Measurements from ENCODE around the gene BICD1. TPM values are rescaled to one million over a fixed set of nuclear protein-coding genes. Genes with fewer than 3 reads are reported as not detected.

Gene BICD1
- polyA plus RNA-seq, result 1 to 10 TPM; 1.3 to 4.1 (median 2.4) TPM

DNA sequence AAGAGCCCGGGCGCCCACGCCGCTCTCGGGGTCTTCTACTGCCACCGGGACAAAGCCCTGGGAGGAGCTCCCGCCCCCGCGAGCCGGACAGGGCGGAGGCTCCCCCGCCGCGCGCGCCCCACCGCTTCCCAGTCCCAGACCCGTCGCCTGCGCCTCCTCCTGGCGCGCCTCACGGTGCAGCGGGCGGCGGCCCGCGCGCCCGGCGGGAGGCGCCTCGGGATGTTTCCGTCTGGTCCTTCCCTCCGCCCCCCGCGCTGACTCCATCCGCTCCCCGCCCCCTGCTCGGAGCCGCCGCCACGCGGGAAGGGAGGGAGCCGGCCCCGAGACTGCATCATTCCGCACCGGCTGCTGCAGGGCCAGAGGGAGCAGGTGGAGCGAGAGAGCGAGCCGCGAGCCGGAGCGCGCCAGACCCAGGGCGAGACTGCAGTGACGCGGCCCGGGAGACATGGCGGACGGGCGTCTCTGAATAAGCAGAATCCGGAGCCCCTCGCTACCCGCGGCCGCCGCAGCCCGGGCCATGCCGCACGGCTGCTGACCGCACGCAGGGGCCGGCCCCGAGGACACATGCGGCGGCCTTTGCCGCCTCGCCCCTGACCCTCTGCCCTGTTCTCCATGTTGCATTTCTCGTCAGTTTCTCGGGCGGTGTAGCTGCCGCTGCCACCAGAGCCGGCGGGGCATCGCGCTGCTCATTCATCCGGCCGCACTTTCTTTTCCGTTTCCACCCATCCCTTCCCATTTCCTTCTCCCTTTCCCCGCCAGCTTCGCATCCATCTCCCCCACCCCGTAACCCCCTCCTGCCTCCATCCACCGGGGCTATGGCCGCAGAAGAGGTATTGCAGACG is at the start of gene BICD1:
Gene BICD1, plus strand, starts transcription at position 331 of the 842 bp plus-strand sequence. Its CDS starts 485 bp downstream, at position 816.
- H3K27ac ChIP-seq (ENCODE audit: low read depth, low read length), result peak within 1 kb of the TSS; percentile 59
- 0 to 1% (median 0%) methylated on average over 79 to 96 of the region's 96 CpGs for WGBS, 3 donors

DNA sequence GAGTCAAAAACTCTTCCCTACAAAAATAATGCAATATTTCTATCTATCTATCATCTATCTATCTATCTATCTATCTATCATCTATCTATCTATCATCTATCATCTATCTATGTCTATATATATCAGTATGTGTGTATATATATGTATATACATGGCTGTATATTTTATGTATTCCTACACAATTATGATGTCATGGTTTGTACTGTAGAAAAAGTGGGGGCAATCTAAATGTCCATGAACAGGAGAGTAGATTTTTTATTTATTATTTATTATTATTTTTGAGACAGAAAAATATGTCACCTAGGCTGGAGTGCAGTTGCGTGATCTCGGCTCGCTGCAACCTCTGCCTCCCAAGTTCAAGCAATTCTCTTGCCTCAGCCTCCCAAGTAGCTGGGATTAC is 45.6 kb upstream of the BICD1 start:
- H3K27ac ChIP-seq (ENCODE audit: low read depth, low read length), result no peak overlapping the region
- WGBS, 3 donors, result 98 to 99% (median 98%) methylated on average over 3 of the region's 3 CpGs

DNA sequence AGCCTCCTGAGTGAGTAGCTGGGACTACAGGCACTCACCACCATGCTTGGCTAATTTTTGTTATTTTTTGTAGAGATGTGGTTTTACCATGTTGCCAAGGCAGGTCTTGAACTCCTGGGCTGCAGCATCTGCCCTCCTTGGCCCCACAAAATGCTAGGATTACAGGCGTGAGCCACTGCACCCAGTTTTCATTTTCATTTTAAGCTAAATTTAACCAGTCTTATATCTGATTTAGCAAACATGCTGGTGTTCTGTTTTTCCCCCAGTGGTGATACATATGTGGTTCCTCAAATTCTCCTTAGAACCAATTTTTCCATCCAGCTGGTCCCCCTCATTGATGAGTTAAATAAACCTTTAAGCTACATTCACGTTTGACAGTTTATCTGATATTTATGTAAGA is 43.8 kb upstream of the BICD1 start:
- no peak overlapping the region for H3K27ac ChIP-seq (ENCODE audit: low read depth, low read length)
- 29 to 44% (median 38%) methylated on average over 2 of the region's 2 CpGs for WGBS, 3 donors

DNA sequence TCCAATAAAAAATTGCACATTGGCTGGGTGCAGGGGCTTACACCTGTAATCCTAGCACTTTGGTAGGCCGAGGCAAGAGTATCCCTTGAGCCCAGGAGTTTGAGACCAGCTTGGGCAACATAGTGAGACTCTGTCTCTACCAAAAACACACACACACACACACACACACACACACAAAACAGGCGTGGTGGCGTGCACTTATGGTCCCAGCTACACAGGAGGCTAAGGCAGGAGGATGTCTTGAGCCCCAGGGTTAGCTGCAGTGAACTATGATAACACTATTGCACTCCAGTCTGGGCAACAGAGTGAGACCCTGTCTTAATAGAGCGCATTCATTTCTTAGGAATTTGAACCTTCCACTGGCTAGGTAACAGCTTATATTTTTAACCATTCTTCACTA is 42.9 kb upstream of the BICD1 start:
- WGBS, 3 donors, result 88 to 95% (median 93%) methylated on average over 4 of the region's 4 CpGs

DNA sequence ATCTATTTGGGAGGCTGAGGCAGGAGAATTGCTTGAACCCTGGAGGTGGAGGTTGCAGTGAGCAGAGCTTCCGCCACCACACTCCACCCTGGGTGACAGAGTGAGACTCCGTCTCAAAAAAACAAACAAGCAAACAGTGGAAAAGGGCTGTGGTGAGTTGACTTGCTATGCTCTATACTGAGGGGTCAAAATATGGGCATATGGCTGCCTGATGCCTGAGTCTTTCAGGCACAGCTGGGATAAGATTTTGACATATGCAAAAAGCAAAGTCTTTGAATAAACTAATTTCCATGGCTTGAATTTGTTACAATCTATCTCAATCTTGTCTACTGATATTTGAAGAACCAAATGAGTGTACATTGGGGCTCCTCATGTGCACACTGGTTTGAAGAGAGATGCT is 40.4 kb upstream of the BICD1 start:
- no peak overlapping the region for H3K27ac ChIP-seq (ENCODE audit: low read depth, low read length)
- WGBS, 3 donors, result 91 to 100% (median 97%) methylated on average over 2 of the region's 2 CpGs

More for the DNA sequence above, 42.9 kb upstream of the BICD1 start:
- no peak overlapping the region for H3K27ac ChIP-seq (ENCODE audit: low read depth, low read length)

DNA sequence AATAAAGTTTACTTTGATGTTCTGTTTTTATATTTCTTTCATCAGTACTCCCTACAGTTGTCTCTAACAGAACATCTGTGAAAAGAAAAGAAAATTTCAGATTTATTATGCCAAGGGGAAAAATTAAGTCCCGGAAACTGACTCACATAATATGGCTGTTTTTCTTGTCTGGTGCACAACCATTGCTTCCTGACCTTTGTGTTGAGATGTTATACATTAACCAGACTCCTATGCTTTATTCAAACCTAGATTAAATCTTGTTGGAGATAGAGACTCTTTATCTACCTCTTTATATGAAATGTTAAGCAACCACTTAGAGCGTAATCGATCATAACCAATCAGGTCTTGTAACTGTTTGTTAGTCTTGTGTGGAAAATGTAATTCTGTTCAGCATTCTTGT is 37.6 kb upstream of the BICD1 start:
- 21 to 78% (median 69%) methylated on average over 3 of the region's 3 CpGs for WGBS, 3 donors
- no peak overlapping the region for H3K27ac ChIP-seq (ENCODE audit: low read depth, low read length)

DNA sequence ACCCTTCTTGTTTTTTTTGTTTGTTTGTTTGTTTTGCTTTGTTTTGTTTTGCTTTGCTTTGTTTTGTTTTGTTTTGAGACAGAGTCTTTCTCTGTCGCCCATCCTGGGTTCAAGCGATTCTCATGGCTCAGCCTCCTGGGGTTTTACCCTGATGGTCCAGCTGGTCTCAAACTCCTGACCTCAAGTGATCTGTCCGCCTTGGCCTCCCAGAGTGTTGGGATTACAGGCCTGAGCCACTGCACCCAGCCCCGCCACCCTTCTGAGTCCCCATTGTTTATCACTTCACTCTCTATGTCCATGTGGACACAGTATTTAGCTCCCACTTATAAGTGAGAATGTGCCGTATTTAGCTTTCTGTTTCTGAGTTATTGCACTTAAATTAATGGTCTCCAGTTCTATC is 36.9 kb upstream of the BICD1 start:
- H3K27ac ChIP-seq (ENCODE audit: low read depth, low read length), result no peak overlapping the region
- WGBS, 3 donors, result 94 to 97% (median 96%) methylated on average over 5 of the region's 5 CpGs

DNA sequence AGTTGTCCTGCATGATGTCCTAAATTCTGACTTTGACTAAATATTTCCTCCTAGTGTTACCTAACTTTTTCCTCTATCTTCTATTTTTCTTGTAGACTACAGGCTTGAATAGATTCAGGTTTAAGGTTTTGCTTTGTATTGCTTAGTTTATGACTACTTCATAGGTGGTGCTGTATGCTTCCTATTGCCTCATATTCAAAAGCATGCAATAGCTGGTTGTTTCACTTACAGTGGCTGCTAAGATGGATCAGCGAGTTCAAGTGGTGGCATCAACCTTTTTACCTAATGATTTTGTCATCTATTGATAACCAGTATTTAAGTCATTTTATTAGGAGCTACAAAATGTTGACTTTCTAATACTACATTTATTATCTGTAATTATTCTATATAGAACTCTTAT is 36.3 kb upstream of the BICD1 start:
- no peak overlapping the region for H3K27ac ChIP-seq (ENCODE audit: low read depth, low read length)
- WGBS, 3 donors, result 53 to 88% (median 86%) methylated on average over 1 of the region's 1 CpG

DNA sequence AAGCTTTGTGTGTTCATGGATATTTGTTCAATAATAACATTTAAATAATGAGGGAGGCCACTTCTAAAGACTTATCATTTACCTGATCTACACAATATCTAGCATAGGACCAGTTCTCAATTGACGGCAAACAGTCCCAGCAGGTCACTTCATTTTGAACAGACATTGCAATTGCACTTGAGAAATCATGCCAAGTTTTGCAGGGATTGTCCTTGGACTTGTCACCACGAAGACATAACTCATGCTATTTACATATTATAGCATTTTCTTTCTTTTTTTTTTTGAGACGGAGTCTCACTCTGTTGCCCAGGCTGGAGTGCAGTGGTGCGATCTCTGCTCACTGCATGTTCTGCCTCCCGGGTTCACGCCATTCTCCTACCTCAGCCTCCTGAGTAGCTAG is 34.5 kb upstream of the BICD1 start:
- WGBS, 3 donors, result 60 to 92% (median 90%) methylated on average over 6 of the region's 6 CpGs
- no peak overlapping the region for H3K27ac ChIP-seq (ENCODE audit: low read depth, low read length)

DNA sequence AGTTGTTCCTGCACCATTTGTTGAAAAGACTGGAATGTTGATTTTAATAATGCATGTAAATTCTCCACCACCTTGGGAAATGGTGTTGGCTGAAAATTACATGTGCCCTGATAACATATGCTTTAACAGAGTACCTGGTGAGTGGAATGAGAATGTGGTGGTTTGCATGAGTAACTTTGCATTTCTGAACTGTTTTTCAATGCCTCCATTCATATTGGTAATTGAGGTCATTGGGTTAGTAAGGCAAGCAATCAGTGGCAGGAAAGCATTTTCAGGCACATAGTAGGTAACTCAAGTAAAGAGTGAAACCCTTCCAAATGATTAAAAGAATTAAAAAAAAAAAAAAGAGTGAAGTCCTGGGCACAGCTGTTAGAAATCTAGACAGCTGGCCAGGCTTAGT is 32.2 kb upstream of the BICD1 start:
- H3K27ac ChIP-seq (ENCODE audit: low read depth, low read length), result no peak overlapping the region

DNA sequence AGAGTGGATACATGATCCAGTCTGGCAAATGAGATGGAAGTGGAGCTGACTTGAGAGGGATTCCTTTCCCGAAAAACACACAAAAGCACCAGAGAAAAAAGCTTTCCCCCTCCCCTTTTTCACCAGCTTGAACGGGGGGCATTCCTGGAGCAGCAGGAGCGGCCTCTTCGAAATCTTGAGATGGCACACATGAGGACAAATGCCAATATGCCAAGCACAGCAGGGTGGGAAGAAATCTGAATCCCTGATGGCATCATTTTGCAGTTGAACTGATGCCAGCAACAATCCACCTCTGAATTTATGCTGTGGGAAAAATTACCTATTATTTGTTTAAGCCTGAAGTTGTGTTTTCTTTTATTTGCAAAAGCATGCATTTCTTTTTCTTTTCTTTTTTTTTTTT is 29.7 kb upstream of the BICD1 start:
- H3K27ac ChIP-seq (ENCODE audit: low read depth, low read length), result no peak overlapping the region
- 77 to 95% (median 86%) methylated on average over 4 of the region's 4 CpGs for WGBS, 3 donors

DNA sequence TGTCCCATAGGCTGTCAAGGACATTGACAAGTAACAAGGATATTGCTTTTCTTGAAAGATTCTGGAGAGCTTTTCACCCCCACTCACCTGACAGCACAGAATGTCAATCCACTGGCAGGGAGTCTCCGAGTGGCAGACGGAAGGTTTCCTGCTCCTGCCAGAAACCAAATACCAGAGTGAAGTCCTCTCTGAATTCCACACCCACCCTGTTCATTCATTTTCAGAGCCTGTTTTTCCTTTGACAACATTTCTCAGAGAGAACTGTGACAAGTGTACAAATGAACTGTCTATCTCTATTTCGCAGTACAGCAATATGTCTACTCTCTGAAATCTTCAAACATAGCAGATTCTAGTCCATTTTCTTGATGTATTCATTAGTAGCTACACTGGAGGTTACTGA is 26.2 kb upstream of the BICD1 start:
- H3K27ac ChIP-seq (ENCODE audit: low read depth, low read length), result no peak overlapping the region
- WGBS, 3 donors, result 57 to 82% (median 81%) methylated on average over 3 of the region's 3 CpGs

DNA sequence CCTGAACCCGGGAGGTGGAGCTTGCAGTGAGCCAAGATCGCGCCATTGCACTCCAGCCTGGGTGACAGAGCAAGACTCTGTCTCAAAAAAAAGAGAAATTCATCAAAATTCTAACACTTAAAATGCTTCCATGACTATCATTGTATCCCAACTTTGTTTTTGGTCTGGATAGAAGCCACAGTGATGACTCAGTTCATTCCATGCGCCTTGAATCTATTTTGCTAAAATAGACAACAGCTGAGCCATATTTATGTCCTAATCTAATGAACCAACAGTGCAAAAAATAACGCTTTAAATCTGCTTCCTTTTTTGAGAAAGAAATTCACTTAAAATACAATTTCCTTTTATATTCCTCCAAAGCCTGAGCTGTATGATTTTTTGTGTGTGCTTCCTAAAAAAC is 23.2 kb upstream of the BICD1 start:
- no peak overlapping the region for H3K27ac ChIP-seq (ENCODE audit: low read depth, low read length)
- WGBS, 3 donors, result 62 to 92% (median 70%) methylated on average over 5 of the region's 5 CpGs

DNA sequence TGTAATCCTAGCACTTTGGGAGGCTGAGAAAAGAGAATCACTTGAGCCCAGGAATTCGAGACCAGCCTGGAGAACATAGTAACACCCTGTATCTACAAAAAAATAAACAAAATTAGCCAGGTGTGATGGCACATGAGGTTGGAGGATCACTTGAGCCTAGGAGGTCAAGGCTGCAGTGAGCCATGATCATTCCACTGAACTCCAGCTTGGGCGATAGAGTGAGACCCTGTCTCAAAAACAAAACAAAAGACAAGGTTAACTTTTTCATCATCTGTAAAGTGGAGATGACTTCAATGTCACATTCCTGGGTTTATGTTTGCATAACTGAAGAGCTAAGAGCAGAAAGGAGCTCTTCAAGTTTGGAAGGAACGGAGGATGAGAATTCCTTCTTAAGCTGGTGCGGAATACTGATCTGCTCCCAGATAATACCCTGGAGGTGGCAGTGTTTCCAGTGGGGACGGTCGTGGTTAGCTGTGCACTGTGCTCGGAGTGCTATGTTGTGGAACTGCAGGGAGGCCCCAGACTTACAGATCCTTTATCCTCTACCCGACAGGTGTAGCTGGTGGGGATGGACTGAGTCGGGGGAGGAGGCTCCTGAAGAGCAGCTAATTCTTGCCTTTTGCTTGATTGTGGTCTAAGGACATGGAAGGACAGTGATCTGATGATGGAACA is 22.5 kb upstream of the BICD1 start:
- 82 to 89% (median 88%) methylated on average over 9 of the region's 9 CpGs for WGBS, 3 donors

DNA sequence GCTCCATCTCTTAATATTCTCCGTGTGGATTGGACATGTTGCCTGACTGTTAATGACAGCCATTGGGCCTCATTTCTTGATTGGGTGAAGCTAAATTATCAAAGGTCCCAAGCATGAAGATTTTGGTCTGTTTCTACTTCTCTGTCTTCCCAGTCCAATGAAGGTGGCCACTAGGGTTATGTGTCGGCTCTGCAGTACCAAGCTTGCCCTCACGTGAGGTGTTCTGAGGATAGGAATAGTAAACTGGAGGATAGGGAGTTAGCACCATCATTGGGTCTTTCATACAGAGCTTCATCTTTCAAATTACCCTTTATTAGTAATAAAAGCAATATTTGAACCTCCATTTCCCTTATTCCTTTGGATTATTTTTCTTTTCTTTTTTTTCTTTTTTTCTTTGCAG is 21.9 kb upstream of the BICD1 start:
- WGBS, 3 donors, result 92 to 94% (median 93%) methylated on average over 3 of the region's 3 CpGs
- no peak overlapping the region for H3K27ac ChIP-seq (ENCODE audit: low read depth, low read length)

More for the DNA sequence above, 22.5 kb upstream of the BICD1 start:
- no peak overlapping the region for H3K27ac ChIP-seq (ENCODE audit: low read depth, low read length)

DNA sequence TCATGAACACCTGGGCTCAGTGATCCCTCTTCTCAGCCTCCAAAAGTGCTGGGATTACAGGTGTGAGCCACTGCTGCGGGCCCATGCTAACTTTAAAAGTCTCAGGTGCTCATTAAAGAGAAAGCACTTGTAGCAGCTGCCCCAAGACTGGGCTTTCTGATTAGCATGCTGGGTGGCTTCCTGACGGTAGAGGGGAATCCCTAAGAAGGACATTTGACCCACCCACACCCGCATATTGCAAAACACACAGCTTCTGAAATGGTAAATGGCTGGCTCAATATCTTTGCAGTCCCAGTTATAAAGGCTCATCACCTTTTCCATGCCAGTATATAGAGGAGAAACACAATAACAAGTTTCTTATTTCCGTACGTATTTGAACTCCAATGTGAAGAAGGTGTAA is 19.3 kb upstream of the BICD1 start:
- no peak overlapping the region for H3K27ac ChIP-seq (ENCODE audit: low read depth, low read length)

DNA sequence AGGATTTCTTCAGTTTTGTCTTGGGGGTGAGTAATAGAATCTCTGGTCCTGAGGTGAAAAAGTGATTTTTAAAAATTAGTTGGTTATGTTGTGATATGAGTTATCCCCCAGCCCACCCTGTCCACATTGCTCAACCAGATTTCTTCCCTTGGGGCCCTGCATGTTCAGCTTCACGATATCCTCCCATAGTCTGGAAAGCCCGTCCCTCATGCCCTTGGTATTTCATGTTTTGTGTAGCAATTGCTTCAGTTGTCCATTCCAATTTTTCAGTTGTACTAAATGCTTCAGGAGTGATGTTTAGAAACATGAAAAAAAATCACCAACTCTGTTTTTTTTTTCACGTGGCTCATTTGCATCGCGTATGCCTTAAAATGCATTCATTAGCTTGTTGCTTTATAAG is 17.5 kb upstream of the BICD1 start:
- WGBS, 3 donors, result 82 to 89% (median 88%) methylated on average over 5 of the region's 5 CpGs
- no peak overlapping the region for H3K27ac ChIP-seq (ENCODE audit: low read depth, low read length)

More for the DNA sequence above, 19.3 kb upstream of the BICD1 start:
- 74 to 87% (median 82%) methylated on average over 5 of the region's 5 CpGs for WGBS, 3 donors

DNA sequence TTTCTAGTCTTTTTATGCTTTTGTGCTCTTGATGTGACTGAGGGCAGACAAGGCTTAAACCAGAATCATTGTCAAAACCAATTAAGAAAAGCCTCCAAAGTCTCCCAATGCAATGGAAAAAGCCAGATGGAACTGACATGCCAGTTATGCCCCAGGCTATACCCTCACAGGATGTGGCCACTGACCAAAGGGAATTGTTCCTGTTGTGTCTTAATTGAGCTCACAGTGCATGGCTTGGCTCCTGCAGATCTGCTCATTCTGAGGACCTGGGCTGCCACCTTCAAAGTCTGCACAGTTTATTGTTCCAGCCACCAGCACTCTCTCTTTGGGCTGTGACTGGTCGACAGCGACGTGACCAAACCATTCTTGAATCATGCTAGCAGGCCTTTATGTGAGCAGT is 17.1 kb upstream of the BICD1 start:
- 82 to 95% (median 83%) methylated on average over 3 of the region's 3 CpGs for WGBS, 3 donors
- H3K27ac ChIP-seq (ENCODE audit: low read depth, low read length), result no peak overlapping the region

DNA sequence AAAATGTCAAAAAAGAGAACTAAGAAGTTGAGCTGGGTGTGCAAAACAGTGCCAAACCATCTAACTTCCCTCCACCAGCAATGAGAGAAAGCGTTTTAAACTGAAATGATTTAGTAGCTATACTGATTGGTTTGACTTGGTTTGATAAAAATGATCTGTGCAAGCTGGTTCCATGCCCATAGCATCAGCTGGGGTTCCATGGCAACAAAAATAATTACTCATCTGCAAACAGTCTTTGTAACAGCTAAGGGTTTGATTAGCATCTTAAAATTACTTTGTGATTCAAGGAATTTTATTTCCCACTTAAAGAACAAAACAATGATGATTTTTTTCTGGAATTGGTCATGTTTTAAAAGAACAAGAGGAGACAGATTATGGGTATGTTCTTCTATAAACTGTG is 15.0 kb upstream of the BICD1 start:
- H3K27ac ChIP-seq (ENCODE audit: low read depth, low read length), result no peak overlapping the region
- WGBS, 3 donors, result 67% methylated on average over 1 of the region's 1 CpG

DNA sequence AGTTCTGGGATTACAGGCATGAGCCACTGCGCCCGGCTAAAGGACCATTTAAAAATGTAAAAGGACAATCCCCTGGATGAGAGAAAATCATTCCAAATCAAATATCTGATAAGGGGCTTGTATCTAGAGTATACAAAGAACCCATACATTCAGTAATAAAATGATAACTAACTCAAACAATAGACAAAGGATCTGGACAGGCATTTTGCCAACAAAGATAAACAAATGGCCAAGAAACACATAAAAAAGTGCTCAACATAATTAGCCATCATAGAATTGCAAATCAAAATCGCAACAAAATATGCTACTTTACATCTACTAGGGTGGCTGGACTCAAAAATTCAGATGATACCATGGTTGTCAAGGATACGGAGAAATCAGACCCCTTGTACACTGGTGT is 8.5 kb upstream of the BICD1 start:
- 64 to 88% (median 67%) methylated on average over 4 of the region's 4 CpGs for WGBS, 3 donors
- H3K27ac ChIP-seq (ENCODE audit: low read depth, low read length), result no peak overlapping the region

All from adipose tissue (tissue), 3 donors.